Measurements from ENCODE around the gene ZC2HC1B.
"Not testable (repeated sequence)": the region's sequence is repeated elsewhere in the genome, so short reads cannot be mapped to it uniquely, and the experiment has no call there.

ZC2HC1B gene

GRCh38 chr6:143880412-143880811 lies 16.1 kb downstream of the ZC2HC1B start:
- DNase-seq (ENCODE audit: insufficient read length, low spot score) (no peak), FAIRE-seq (no peak)
- no peak for TF ChIP-seq POLR2A (IDR thresholded peaks at IDR 0.05; ENCODE audit: low read depth, low read length)

GRCh38 chr6:143882401-143882930 lies 18.2 kb downstream of the ZC2HC1B start:
- TF ChIP-seq POLR2A (IDR thresholded peaks at IDR 0.05; ENCODE audit: low read depth, low read length): no peak
- DNase-seq (ENCODE audit: insufficient read length, low spot score) (no peak), FAIRE-seq (no peak)

DNA sequence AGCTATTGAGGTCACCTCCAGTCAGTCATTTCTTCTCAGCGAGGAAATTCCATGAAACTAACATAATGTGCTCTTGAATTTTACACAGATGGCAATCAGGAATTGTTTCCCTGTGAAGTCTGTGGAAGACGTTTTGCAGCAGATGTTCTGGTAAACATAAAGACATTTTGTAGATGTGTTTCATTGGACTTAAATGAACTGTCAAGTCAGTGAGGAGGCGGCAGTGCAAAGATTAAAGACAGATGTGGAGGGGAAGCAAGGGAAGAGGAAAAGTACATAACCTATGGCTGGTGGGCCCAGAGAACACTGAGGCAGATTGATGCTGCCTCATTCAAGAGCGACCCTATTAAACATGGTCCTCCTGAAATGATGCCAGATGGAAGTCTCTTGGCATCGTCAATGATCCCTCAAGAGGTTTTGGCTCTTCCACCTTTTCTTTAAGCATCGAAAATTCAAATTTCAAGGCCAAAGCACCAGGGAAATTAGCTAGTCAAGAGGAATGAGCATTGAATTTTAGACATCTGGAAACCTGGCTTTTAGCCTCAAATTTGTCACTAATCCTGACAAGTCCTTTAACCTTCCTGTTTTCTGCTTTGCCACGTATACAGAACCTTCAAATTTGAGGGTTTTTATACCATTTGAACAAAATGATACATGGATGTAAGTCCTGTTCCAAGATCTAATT lies 20.1 kb downstream of the ZC2HC1B start:
- FAIRE-seq (no peak), DNase-seq (ENCODE audit: insufficient read length, low spot score) (no peak)
- no peak for TF ChIP-seq POLR2A (IDR thresholded peaks at IDR 0.05; ENCODE audit: low read depth, low read length)

- no peak for TF ChIP-seq POLR2A (IDR thresholded peaks at IDR 0.05; ENCODE audit: low read depth, low read length)
Measured at GRCh38 chr6:143885116-143885515, 20.8 kb downstream of the ZC2HC1B start.

GRCh38 chr6:143894655-143895054 lies 30.4 kb downstream of the ZC2HC1B start:
- FAIRE-seq (no peak), DNase-seq (ENCODE audit: insufficient read length, low spot score) (no peak)
- no peak for TF ChIP-seq POLR2A (IDR thresholded peaks at IDR 0.05; ENCODE audit: low read depth, low read length)

More at GRCh38 chr6:143885116-143885515, 20.8 kb downstream of the ZC2HC1B start:
- no peak for FAIRE-seq
- no peak for DNase-seq (ENCODE audit: insufficient read length, low spot score)

GRCh38 chr6:143896126-143896860 lies 32.0 kb downstream of the ZC2HC1B start:
- no peak for TF ChIP-seq POLR2A (IDR thresholded peaks at IDR 0.05; ENCODE audit: low read depth, low read length)
- FAIRE-seq (no peak), DNase-seq (ENCODE audit: insufficient read length, low spot score) (no peak)

GRCh38 chr6:143900358-143900757 lies 36.1 kb downstream of the ZC2HC1B start:
- FAIRE-seq: no peak
- DNase-seq (ENCODE audit: insufficient read length, low spot score): no peak
- TF ChIP-seq POLR2A (IDR thresholded peaks at IDR 0.05; ENCODE audit: low read depth, low read length): no peak

- no peak for DNase-seq (ENCODE audit: insufficient read length, low spot score)
- FAIRE-seq: no peak
Measured at GRCh38 chr6:143901885-143902750, 37.8 kb downstream of the ZC2HC1B start.

DNA sequence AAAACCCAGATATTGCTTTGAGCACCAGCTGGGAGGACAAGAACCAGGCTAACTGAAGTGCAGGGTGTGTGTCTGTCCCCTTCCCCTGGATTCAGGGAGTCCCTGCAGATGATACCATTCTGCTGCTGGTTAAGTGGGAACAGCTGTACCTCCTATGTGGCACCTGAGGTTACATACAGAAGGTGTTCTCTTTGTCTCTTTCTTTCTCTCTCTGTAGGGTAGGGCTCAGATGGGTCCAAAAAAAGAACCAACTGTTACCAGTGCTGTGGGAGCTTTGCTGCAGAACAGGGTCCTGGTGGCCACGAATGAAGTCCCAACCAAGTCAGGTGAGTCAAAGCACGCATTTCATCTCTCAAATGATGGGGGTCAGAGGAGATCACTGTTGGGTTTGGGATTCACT lies 38.6 kb downstream of the ZC2HC1B start:
- no peak for TF ChIP-seq POLR2A (IDR thresholded peaks at IDR 0.05; ENCODE audit: low read depth, low read length)
- FAIRE-seq (no peak), DNase-seq (ENCODE audit: insufficient read length, low spot score) (no peak)

More at GRCh38 chr6:143901885-143902750, 37.8 kb downstream of the ZC2HC1B start:
- TF ChIP-seq POLR2A (IDR thresholded peaks at IDR 0.05; ENCODE audit: low read depth, low read length): no peak

GRCh38 chr6:143911028-143911427 lies 46.8 kb downstream of the ZC2HC1B start:
- FAIRE-seq (no peak), DNase-seq (ENCODE audit: insufficient read length, low spot score) (no peak)
- TF ChIP-seq POLR2A (IDR thresholded peaks at IDR 0.05; ENCODE audit: low read depth, low read length): no peak

DNA sequence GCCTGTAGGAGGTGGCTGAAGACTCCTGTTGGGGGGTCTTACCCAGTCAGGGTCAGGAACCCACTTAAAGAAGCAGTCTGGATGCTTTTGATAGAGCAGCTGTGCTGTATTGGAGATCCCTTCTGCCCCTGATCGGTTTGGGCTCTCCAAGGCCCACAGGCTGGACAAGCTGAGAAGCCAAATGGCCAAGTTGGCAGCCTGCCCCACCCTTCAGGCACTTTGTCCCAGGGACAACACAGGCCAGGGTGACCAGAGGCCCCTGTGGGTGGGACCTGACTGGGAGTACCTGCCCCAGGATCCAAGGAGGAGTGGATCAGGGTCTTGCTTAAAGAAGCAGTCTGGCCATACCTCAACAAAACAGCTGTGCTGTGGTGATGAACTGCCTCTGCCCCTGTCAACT lies 48.4 kb downstream of the ZC2HC1B start:
- no peak for TF ChIP-seq POLR2A (IDR thresholded peaks at IDR 0.05; ENCODE audit: low read depth, low read length)
- FAIRE-seq: no peak
- DNase-seq (ENCODE audit: insufficient read length, low spot score): no peak

DNA sequence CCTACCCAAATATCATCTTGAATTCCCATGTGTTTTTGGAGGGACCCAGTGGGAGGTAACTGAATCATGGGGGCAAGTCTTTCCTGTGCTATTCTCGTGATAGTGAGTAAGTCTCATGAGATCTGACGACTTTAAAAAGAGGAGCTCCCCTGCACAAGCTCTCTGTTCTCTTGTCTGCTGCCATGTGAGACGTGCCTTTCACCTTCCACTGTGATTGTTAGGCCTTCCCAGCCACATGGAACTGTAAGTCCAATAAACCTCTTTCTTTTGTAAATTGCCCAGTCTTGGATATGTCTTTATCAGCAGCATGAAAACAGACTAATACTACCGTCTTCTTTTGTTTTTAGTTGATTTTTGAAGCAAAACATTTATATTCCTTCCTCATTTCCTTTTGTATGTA lies 52.8 kb downstream of the ZC2HC1B start:
- FAIRE-seq; DNase-seq (ENCODE audit: insufficient read length, low spot score): not testable (repeated sequence)

DNA sequence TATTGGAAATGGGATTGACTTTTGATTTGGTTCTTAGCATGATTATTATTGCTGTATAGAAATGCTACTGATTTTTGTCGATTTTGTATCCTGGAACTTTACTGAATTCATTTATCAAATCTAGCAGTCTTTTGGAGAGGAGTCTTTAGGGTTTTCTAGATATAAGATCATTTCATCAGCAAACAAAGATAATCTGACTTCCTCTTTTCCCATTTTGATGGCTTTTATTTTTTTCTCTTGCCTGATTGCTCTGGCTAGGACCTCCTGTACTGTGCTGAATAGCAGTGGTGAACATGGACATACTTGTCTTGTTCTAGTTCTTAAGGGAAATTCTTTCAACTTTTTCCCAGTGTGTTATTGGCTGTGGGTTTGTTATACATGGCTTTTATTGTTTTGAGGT lies 64.6 kb downstream of the ZC2HC1B start:
- FAIRE-seq (no peak), DNase-seq (ENCODE audit: insufficient read length, low spot score) (no peak)
- no peak for TF ChIP-seq POLR2A (IDR thresholded peaks at IDR 0.05; ENCODE audit: low read depth, low read length)

DNA sequence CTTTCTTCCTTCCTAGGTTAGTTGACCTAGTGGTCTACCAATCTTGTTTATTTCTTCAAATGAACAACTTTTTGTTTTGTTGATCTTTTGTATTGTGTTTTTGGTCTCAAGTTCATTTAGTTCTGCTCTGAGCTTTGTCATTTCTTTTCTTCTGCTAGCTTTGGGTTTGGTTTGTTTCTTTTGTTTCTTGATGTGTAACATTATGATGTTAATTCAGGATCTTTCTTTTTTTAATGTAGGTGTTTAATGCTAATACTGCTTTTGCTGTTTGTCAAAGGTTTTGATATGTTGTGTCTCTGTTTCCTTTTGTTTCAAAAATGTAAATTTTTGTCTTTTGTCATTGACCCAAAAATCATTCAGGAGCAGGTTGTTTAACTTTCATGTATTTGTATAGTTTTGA lies 65.7 kb downstream of the ZC2HC1B start:
- FAIRE-seq (no peak), DNase-seq (ENCODE audit: insufficient read length, low spot score) (no peak)
- no peak for TF ChIP-seq POLR2A (IDR thresholded peaks at IDR 0.05; ENCODE audit: low read depth, low read length)
